NCI-H2196 (cell line): ENCODE results near the gene ABHD2.

ENCODE experiments used
- DNase-seq: peaks from one replicate; lab custom pipeline; 2025; ENCODE audit not compliant: unreplicated experiment; lab: John Stamatoyannopoulos, UW

Gene ABHD2

GRCh38 chr15:89161666-89162065 is 73.4 kb downstream of the ABHD2 start:
- no peak for DNase-seq

- DNase-seq, result no peak
Observed at GRCh38 chr15:89163271-89164055, 75.2 kb downstream of the ABHD2 start.

- DNase-seq, result no peak
Observed at GRCh38 chr15:89164712-89165211, 76.5 kb downstream of the ABHD2 start.

- DNase-seq, result no peak
Observed at GRCh38 chr15:89165677-89166076, 77.4 kb downstream of the ABHD2 start.

- DNase-seq, result no peak
Observed at GRCh38 chr15:89167267-89168176, 79.3 kb downstream of the ABHD2 start.

GRCh38 chr15:89168316-89168833 is 80.1 kb downstream of the ABHD2 start:
- no peak for DNase-seq

GRCh38 chr15:89170364-89170763 is 82.1 kb downstream of the ABHD2 start:
- no peak for DNase-seq

GRCh38 chr15:89171136-89172072 is 83.1 kb downstream of the ABHD2 start:
- peak; percentile 48 for DNase-seq

GRCh38 chr15:89172921-89173320 is 84.7 kb downstream of the ABHD2 start:
- no peak for DNase-seq

- peak; percentile 2 for DNase-seq
Observed at GRCh38 chr15:89174476-89174875, 86.2 kb downstream of the ABHD2 start.

GRCh38 chr15:89175617-89176191 is 87.4 kb downstream of the ABHD2 start:
- DNase-seq, result no peak

GRCh38 chr15:89177116-89177515 is 88.9 kb downstream of the ABHD2 start:
- DNase-seq, result no peak

- DNase-seq, result peak; percentile 50
Observed at GRCh38 chr15:89177633-89178306, 89.5 kb downstream of the ABHD2 start.

GRCh38 chr15:89178307-89178977 is 90.2 kb downstream of the ABHD2 start:
- no peak for DNase-seq

GRCh38 chr15:89179966-89180875 is 92.0 kb downstream of the ABHD2 start:
- no peak for DNase-seq

- DNase-seq, result peak; percentile 18
Observed at GRCh38 chr15:89184357-89184756, 96.1 kb downstream of the ABHD2 start.

- no peak for DNase-seq
Observed at GRCh38 chr15:89184886-89185526, 96.8 kb downstream of the ABHD2 start.

GRCh38 chr15:89186803-89187202 is 98.5 kb downstream of the ABHD2 start:
- no peak for DNase-seq
